K562 (cell line): ENCODE data around the gene HSF5. TPM values are rescaled to one million over a fixed set of nuclear protein-coding genes. Genes with fewer than 3 reads are reported as not detected.

Experiments used
- ATF7 ChIP-seq: fragments of 450-650 bp; IDR thresholded peaks from 2 replicates; pipeline ENCODE4 v1.7.1; 2014; ENCODE audit warnings: mild to moderate bottlenecking, moderate library complexity
- BDP1 ChIP-seq: IDR thresholded peaks from 3 replicates; pipeline ENCODE4 v1.6.1; 2011; ENCODE audit not compliant: insufficient read length, insufficient read depth
- BHLHE40 ChIP-seq: IDR thresholded peaks from 2 replicates; pipeline ENCODE4 v1.6.1; 2011; ENCODE audit warnings: low read length, improper control_type of control experiment
- CBFA2T2 ChIP-seq: fragments of 450-650 bp; conservative IDR thresholded peaks from 2 replicates; pipeline ENCODE4 v1.6.1; 2017; ENCODE audit warnings: mild to moderate bottlenecking
- ELF1 ChIP-seq: fragments of 200-800 bp; sonication (Bioruptor generic); IDR thresholded peaks from 2 replicates; pipeline ENCODE4 v1.6.1; 2016; ENCODE audit warnings: missing genetic modification characterization, missing compliant biosample characterization
- ETV6 ChIP-seq, 3 experiments: fragments of 150-350 bp in 1 of 3; sonication (generic) in 1 of 3; formaldehyde crosslinking in 1 of 3; IDR thresholded peaks; 2 replicates each; pipeline versions ENCODE4 v1.6.1 to v1.8.0; 2014 to 2022; ENCODE audit warnings: borderline replicate concordance in 2 of 3, low read depth in 2 of 3, antibody characterized with exemption in 1 of 3, low read length in 1 of 3, mild to moderate bottlenecking in 1 of 3, missing genetic modification reagents in 1 of 3
- EZH2 ChIP-seq: IDR thresholded peaks from 2 replicates; pipeline ENCODE4 v1.6.1; 2012; ENCODE audit warnings: low read depth, mild to moderate bottlenecking, inconsistent platforms, low read length, borderline replicate concordance
- ILK ChIP-seq: fragments of 450-650 bp; IDR thresholded peaks from 2 replicates; pipeline ENCODE4 v1.6.1; 2016; ENCODE audit warnings: missing genetic modification characterization, low read depth, mild to moderate bottlenecking, missing compliant biosample characterization, moderate library complexity, borderline replicate concordance
- KAT7 ChIP-seq: sonication (generic); formaldehyde crosslinking; IDR thresholded peaks from 2 replicates; pipeline ENCODE4 v1.8.0; 2022; ENCODE audit warnings: missing genetic modification reagents, mild to moderate bottlenecking, borderline replicate concordance
- MCM3 ChIP-seq: fragments of 450-650 bp; IDR thresholded peaks from 2 replicates; pipeline ENCODE4 v1.6.1; 2016
- RNF219 ChIP-seq: fragments of 250-450 bp; sonication (Bioruptor Pico); IDR thresholded peaks from 2 replicates; pipeline ENCODE4 v1.5.0; 2022; ENCODE audit warnings: mild to moderate bottlenecking
- SFPQ ChIP-seq: fragments of 200-400 bp; formaldehyde crosslinking; IDR thresholded peaks from 2 replicates; pipeline ENCODE4 v1.6.1; 2017; ENCODE audit warnings: mild to moderate bottlenecking, low read depth, low read length, moderate library complexity
- SMARCB1 ChIP-seq: IDR thresholded peaks from 2 replicates; pipeline ENCODE4 v1.6.1; 2011; ENCODE audit warnings: improper control_type of control experiment, low read depth; ENCODE audit not compliant: insufficient read length
- SREBF1 ChIP-seq: fragments of 150-350 bp; IDR thresholded peaks from 2 replicates; pipeline ENCODE4 v1.6.1; 2014; ENCODE audit warnings: antibody characterized with exemption, low read depth, low read length, borderline replicate concordance
- ZEB2 ChIP-seq: fragments of 450-650 bp; IDR thresholded peaks from 2 replicates; pipeline ENCODE4 v1.6.1; 2016
- ZFP1 ChIP-seq: fragments of 450-650 bp; formaldehyde crosslinking; IDR thresholded peaks from 2 replicates; pipeline ENCODE4 v1.4.0; 2020; ENCODE audit warnings: mild to moderate bottlenecking, mixed read lengths
- ZNF175 ChIP-seq: fragments of 200-800 bp; sonication (Bioruptor generic); IDR thresholded peaks from 2 replicates; pipeline ENCODE4 v1.6.1; 2016; ENCODE audit warnings: low read depth, mild to moderate bottlenecking, missing genetic modification characterization, missing compliant biosample characterization
- ZNF57 ChIP-seq: fragments of 450-650 bp; formaldehyde crosslinking; IDR thresholded peaks from 2 replicates; pipeline ENCODE4 v1.4.0; 2020; ENCODE audit warnings: mild to moderate bottlenecking, moderate library complexity
- ZSCAN29 ChIP-seq: fragments of 450-650 bp; IDR thresholded peaks from 2 replicates; pipeline ENCODE4 v1.6.1; 2017
- polyA plus RNA-seq, 8 experiments: library from polyadenylated mRNA; depleted of rRNA in 4 of 8; stranded (reverse) in 5 of 8; unstranded in 3 of 8; fragments of >200 nt; fragmentation: Nextera tagmentation in 2 of 8; fragmentation: Illumina TruSeq in 1 of 8; extraction: Ambion mirVana in 2 of 8; extraction: Trizol in 1 of 8; gene quantifications; 2 replicates each; pipeline versions ENCODE4 v1.2.1 to v1.2.3, GENCODE V29; 2011 to 2014; ENCODE audit warnings: inconsistent platforms in 1 of 8, missing spikeins in 1 of 8
- total RNA-seq, 7 experiments: library from RNA; depleted of rRNA in 6 of 7; stranded (reverse); fragments of >200 nt in 6 of 7; fragmentation: Illumina TruSeq in 2 of 7; extraction: Trizol in 2 of 7; gene quantifications; 2 replicates each; pipeline versions ENCODE4 v1.2.1 to v1.2.3, GENCODE V29; 2011 to 2021; ENCODE audit warnings: low replicate concordance in 1 of 7
- TF ChIP-seq, protein P1 (sequence below): sonication (generic); formaldehyde crosslinking; IDR thresholded peaks from 2 replicates; pipeline ENCODE4 v1.8.1; 2023; ENCODE audit warnings: mild to moderate bottlenecking, missing genetic modification reagents
- TF ChIP-seq, protein P2 (sequence below): sonication (generic); formaldehyde crosslinking; IDR thresholded peaks from 2 replicates; pipeline ENCODE4 v1.8.0; 2022; ENCODE audit warnings: mild to moderate bottlenecking, missing genetic modification reagents, borderline replicate concordance

HSF5 gene
- total and polyA plus RNA-seq, 9 of the 15 experiments (the other 6 are each of a cell fraction or from before 2014, with no cell fraction given): 0.04 TPM; not detected in 8

- TF ChIP-seq SFPQ: no peak
- peak; percentile 37; the same call in 1 of the 2 replicates for TF ChIP-seq KAT7 (CRISPR knock-in tag)
- no peak for TF ChIP-seq ZNF175 (CRISPR knock-in tag)
- TF ChIP-seq ETV6 (IDR thresholded peaks at IDR 0.05; ENCODE audit: borderline replicate concordance in 1 of 2, low read depth in 2 of 2, low read length in 1 of 2): peak in 1 of 2 experiments; percentile 41; a peak in 1 of 4 replicates
- TF ChIP-seq ETV6 (CRISPR knock-in tag; IDR thresholded peaks at IDR 0.05; ENCODE audit: borderline replicate concordance): no peak
- TF ChIP-seq, protein P1, sequence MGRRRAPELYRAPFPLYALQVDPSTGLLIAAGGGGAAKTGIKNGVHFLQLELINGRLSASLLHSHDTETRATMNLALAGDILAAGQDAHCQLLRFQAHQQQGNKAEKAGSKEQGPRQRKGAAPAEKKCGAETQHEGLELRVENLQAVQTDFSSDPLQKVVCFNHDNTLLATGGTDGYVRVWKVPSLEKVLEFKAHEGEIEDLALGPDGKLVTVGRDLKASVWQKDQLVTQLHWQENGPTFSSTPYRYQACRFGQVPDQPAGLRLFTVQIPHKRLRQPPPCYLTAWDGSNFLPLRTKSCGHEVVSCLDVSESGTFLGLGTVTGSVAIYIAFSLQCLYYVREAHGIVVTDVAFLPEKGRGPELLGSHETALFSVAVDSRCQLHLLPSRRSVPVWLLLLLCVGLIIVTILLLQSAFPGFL (CRISPR knock-in tag): no peak
- no peak for TF ChIP-seq ZNF57
- TF ChIP-seq BHLHE40: peak; percentile 64
- no peak; the same call in 1 of the 2 replicates for TF ChIP-seq CBFA2T2
- no peak for TF ChIP-seq EZH2
- TF ChIP-seq RNF219 (CRISPR knock-in tag): no peak
- no peak for TF ChIP-seq SMARCB1
- no peak for TF ChIP-seq ILK
- no peak for TF ChIP-seq MCM3
- no peak for TF ChIP-seq ZSCAN29
- TF ChIP-seq SREBF1: no peak; the same call in 1 of the 2 replicates
- TF ChIP-seq BDP1: no peak
- peak; percentile 82 for TF ChIP-seq ATF7
- peak; percentile 91 for TF ChIP-seq ZEB2
- no peak for TF ChIP-seq ELF1 (tag)
- TF ChIP-seq, protein P2, sequence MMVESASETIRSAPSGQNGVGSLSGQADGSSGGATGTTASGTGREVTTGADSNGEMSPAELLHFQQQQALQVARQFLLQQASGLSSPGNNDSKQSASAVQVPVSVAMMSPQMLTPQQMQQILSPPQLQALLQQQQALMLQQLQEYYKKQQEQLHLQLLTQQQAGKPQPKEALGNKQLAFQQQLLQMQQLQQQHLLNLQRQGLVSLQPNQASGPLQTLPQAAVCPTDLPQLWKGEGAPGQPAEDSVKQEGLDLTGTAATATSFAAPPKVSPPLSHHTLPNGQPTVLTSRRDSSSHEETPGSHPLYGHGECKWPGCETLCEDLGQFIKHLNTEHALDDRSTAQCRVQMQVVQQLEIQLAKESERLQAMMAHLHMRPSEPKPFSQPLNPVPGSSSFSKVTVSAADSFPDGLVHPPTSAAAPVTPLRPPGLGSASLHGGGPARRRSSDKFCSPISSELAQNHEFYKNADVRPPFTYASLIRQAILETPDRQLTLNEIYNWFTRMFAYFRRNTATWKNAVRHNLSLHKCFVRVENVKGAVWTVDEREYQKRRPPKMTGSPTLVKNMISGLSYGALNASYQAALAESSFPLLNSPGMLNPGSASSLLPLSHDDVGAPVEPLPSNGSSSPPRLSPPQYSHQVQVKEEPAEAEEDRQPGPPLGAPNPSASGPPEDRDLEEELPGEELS (CRISPR knock-in tag): no peak
- no peak for TF ChIP-seq ZFP1 (CRISPR knock-in tag)
Observed at GRCh38 chr17:58417300-58418092, 70.7 kb downstream of the HSF5 start, which contains the start of gene RNF43 (continued).
